HPDE6-E6E7 (cell line): ENCODE measurements around the gene AJM1.
"Not testable (repeated sequence)": the region's sequence is repeated elsewhere in the genome, so short reads cannot be mapped to it uniquely, and the experiment has no call there.

Experiments used
- DNase-seq: peaks from one replicate; pipeline ENCODE4 v3.0.0; 2011; ENCODE audit warnings: missing footprints; ENCODE audit errors: extremely low spot score

AJM1 gene

DNA sequence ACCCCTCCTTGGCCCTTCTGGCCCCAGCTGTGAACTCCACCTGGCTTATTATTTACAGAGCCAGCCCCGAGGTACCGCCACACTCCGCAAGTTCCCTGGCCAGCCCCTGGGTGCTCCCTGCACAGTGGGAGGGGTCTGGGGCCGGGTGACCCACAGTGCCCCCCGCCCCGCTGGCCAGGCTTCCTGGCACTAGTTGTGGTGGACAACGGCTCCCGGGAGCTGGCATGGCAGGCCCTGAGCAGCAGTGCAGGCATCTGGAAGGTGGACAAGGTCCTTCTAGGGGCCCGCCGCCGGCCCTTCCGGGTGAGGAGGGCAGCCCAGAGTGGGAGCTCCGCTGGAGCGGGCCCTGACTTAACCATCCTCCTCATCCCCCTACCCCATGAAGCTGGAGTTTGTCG lies 13.8 kb downstream of the AJM1 start:
- no peak for DNase-seq

DNA sequence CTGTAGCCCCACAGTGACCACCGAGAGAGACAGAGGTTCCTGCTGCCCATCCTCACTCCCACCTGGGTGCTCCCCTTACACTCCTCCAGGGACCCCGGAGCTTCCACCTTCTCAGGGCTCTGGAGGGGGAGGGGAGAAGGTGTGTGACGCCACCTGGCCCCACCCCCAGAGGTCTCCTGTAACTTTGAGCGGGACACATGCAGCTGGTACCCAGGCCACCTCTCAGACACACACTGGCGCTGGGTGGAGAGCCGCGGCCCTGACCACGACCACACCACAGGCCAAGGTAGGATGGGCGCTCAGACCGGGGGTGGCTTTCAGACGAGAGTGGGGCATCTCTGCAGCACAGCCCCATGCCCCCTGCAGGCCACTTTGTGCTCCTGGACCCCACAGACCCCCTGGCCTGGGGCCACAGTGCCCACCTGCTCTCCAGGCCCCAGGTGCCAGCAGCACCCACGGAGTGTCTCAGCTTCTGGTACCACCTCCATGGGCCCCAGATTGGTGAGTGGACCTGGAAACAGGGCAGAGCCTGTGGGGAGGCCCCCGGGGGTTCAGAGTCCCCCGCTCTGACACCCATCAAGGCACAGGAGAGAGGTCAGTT lies 14.4 kb downstream of the AJM1 start:
- no peak for DNase-seq

DNA sequence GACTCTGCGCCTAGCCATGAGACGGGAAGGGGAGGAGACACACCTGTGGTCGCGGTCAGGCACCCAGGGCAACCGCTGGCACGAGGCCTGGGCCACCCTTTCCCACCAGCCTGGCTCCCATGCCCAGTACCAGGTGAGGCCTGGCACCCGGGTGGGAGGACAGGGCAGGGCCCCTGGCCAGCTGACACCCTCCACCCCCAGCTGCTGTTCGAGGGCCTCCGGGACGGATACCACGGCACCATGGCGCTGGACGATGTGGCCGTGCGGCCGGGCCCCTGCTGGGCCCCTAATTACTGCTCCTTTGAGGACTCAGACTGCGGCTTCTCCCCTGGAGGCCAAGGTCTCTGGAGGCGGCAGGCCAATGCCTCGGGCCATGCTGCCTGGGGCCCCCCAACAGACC lies 14.9 kb downstream of the AJM1 start:
- DNase-seq = no peak

- DNase-seq = no peak
These were observed 15.5 kb downstream of the AJM1 start for GRCh38 chr9:136857581-136858412.

GRCh38 chr9:136858452-136858843 lies 16.2 kb downstream of the AJM1 start:
- DNase-seq = no peak

- peak; percentile 26 for DNase-seq
These were observed 16.8 kb downstream of the AJM1 start for GRCh38 chr9:136858844-136859757.

- no peak for DNase-seq
These were observed 18.3 kb downstream of the AJM1 start for GRCh38 chr9:136860529-136860928.

GRCh38 chr9:136860933-136861873 lies 18.9 kb downstream of the AJM1 start:
- no peak for DNase-seq

- no peak for DNase-seq
These were observed 19.7 kb downstream of the AJM1 start for GRCh38 chr9:136861874-136862457.

DNA sequence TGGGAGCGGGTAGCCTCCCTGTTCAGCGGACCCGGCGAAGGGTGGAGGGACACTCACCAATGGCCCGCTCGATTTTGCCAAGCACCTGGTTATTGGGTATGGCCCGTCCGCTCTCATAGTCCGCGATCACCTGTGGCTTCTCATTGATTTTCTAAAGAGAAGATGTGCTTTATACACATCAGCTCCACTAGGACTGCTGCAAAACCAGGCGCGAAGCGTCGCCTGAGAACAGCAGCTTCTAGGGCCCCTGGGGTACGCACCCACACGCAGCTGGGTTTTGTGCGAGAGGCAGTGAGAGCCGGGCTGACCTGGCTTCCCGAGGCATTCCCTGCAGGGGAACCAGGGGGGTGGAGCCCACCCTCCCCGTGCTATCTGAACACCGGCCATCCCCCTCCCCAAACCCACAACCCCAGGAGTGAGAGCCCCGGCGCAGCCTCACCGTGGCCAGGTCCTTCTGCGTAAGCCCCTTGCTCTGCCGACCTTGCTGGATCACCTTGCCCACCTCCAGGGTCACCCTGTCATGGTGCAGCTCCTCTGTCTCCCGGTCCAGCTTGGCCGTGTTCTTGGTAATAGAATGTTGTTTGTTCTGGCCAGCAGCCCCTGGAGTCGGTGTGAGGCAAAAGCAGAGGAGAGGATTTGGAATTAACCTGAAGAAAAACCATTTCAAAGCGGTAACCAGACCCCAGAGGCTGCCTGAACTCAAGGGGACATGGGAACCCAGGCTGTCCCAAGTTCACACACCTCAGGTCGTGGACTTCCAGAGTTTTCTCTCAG lies 20.8 kb downstream of the AJM1 start:
- DNase-seq = no peak

GRCh38 chr9:136863623-136864273 lies 21.5 kb downstream of the AJM1 start:
- DNase-seq = no peak

DNA sequence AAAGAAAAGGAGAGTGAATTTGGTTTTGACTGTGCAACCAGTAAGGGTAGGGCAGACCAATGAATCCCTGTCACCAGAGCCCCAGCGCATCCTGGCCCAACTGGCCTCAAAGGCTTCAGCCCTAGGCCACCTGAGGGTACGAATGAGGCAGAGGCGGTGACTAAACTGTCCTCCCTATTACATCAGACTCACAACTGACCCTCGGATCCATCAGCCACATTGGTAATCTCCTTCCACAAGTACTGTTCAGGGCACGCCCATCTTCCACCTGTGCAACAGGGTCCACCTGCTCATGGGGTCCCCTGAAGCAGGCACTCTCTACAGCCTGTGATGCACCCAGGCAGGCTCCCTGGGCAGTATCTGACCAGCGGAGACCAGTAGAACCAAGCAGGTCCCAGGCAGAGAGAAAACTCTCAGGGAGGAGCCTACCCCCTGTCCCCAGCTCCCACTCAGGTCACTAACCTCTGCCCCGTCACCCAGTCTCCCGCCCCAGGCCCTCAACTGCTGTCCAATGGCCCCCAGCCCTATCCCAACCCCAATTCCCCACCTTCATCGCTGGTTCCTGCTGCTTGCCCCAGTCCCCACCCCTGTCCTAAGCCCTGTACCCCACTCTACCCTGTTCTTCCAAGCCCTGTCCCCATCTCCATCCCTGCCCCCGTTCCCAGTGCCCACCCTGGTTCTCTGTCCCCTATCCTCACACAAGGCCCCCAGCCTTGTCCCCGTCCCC lies 22.9 kb downstream of the AJM1 start:
- DNase-seq = no peak

DNA sequence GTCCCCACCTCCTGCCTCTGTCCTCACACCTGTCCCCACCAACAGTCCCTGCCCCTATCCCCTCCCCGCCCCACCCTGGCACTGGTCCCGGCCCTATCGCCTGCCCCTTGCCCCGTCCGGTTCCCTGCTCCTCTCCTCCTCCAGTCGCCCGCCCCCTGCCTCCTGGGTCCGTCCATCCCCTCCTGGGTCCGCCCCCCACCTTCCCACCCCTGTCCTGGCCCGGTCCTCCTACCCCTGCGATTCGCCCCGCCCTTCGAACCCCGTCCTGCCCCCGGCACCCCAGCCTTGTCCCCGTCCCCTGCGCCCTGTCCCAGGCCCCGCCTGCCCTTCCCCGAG lies 23.5 kb downstream of the AJM1 start:
- DNase-seq = no peak

DNA sequence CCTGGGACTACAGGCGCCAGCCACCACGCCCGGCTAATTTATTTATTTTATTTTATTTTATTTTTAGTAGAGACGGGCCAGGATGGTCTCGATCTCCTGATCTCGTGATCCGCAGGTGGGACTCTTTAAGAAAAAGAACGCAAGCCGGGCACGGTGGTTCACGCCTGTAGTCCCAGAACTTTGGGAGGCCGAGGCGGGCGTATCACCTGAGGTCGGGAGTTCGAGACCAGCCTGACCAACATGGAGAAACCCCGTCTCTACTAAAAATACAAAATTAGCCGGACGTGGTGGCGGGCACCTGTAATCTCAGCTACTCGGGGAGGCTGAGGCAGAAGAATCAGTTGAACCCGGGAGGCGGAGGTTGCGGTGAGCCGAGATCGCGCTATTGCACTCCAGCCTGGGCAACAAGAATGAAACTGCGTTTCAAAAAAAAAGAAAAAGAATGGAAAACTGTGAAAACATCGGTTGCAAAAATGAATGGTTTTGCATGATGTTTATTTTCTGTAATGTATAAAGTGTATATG lies 24.7 kb downstream of the AJM1 start:
- not testable (repeated sequence) for DNase-seq

- DNase-seq = no peak
These were observed 25.2 kb downstream of the AJM1 start for GRCh38 chr9:136867480-136867879.

GRCh38 chr9:136867917-136868316 lies 25.6 kb downstream of the AJM1 start:
- DNase-seq = no peak

- DNase-seq = no peak
These were observed 26.4 kb downstream of the AJM1 start for GRCh38 chr9:136868644-136869043.

DNA sequence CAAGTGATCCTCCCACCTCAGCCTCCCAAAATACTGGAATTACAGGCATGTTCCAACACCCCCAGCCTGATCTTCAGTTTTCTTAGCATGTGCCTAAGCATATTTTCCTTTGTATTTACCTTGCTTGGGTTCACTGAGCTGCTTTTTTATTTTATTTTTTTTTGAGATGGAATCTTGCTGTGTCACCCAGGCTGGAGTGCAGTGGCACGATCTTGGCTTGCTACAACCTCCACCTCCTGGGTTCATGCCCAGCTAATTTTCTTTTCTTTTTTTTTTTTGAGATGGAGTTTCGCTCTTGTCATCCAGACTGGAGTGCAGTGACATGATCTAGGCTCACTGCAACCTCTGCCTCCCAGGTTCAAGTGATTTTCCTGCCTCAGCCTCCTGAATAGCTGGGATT lies 27.3 kb downstream of the AJM1 start:
- DNase-seq = not testable (repeated sequence)

DNA sequence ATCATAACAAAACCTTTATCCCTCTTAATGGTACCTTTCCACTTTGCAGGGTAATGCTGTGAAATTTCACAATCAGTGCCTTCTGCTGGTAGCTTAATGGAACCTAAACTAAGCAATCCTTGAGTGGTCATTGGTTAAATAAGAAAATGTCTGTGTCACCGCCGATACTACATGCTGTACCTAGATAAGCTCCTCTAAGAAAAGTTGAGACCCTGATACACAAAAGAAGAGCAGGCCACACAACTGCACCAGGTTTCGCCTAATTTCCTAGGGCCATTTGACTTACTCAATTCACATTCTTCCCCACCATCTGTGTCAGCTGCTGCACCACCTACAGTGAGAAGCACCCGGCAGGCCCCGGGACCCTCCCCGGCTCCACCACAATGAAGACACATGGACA lies 32.9 kb downstream of the AJM1 start:
- DNase-seq = no peak
